Caki2 (cell line): ENCODE data around the gene DIAPH3. TPM values are rescaled to one million over a fixed set of nuclear protein-coding genes. Genes with fewer than 3 reads are reported as not detected.
A peak's percentile ranks its signal among the peaks of the same experiment; 100 is the strongest.

Source experiments
- DNase-seq: peaks from one replicate; pipeline ENCODE4 v3.0.0-alpha.2; 2015; ENCODE audit warnings: low read depth
- in situ Hi-C: cut with HindIII; loops from 2 replicates; pipeline ENCODE4 v1.10.0; 2016; ENCODE audit warnings: low sequenced_read_pairs, low pct_unique_long_range_greater_than_20kb, mixed read lengths
- total RNA-seq: library from RNA; depleted of rRNA; stranded (reverse); fragments of >200 nt; shearing (Covaris generic); gene quantifications from 2 replicates; pipeline ENCODE4 v1.2.3, GENCODE V29; 2014; ENCODE audit warnings: low replicate concordance; rRNA removed

Gene DIAPH3
- total RNA-seq, 1 experiment from 2014 or later, result 8.5 TPM

- in situ Hi-C loops, result no loop called here
- DNase-seq, result no peak
Measured at GRCh38 chr13:59653916-59654315, 509.8 kb downstream of the DIAPH3 start.

GRCh38 chr13:59651479-59651878, 512.2 kb downstream of the DIAPH3 start:
- DNase-seq, result no peak
- in situ Hi-C loops, result no loop called here

GRCh38 chr13:59643906-59644626, 519.7 kb downstream of the DIAPH3 start:
- in situ Hi-C loops, result no loop called here
- peak; percentile 4 for DNase-seq

GRCh38 chr13:59643364-59643841, 520.3 kb downstream of the DIAPH3 start:
- DNase-seq, result no peak
- in situ Hi-C loops, result no loop called here

GRCh38 chr13:59641817-59642216, 521.9 kb downstream of the DIAPH3 start:
- in situ Hi-C loops, result no loop called here
- DNase-seq, result no peak

GRCh38 chr13:59641261-59641660, 522.5 kb downstream of the DIAPH3 start:
- DNase-seq, result no peak
- in situ Hi-C loops, result no loop called here

GRCh38 chr13:59638404-59638803, 525.3 kb downstream of the DIAPH3 start:
- in situ Hi-C loops, result no loop called here
- no peak for DNase-seq

GRCh38 chr13:59635589-59635988, 528.1 kb downstream of the DIAPH3 start:
- peak; percentile 2 for DNase-seq
- in situ Hi-C loops, result no loop called here

GRCh38 chr13:59633290-59633689, 530.4 kb downstream of the DIAPH3 start:
- no peak for DNase-seq
- in situ Hi-C loops, result no loop called here

GRCh38 chr13:59631271-59631670, 532.5 kb downstream of the DIAPH3 start:
- in situ Hi-C loops, result no loop called here
- no peak for DNase-seq

GRCh38 chr13:59625111-59625510, 538.6 kb downstream of the DIAPH3 start:
- in situ Hi-C loops, result no loop called here
- DNase-seq, result no peak

GRCh38 chr13:59623206-59623915, 540.4 kb downstream of the DIAPH3 start:
- in situ Hi-C loops, result no loop called here
- DNase-seq, result no peak

GRCh38 chr13:59621773-59622172, 542.0 kb downstream of the DIAPH3 start:
- DNase-seq, result no peak
- in situ Hi-C loops, result no loop called here

Other genes with a start within 250 kb of the DIAPH3 start
- 4.6 and 7.4 TPM in 2 replicates for gene TDRD3, start 233.3 kb upstream of the DIAPH3 start, total RNA-seq